Measurements from ENCODE around the gene TLN1.
A peak's percentile ranks its signal among the peaks of the same experiment; 100 is the strongest.

The TLN1 gene

DNA sequence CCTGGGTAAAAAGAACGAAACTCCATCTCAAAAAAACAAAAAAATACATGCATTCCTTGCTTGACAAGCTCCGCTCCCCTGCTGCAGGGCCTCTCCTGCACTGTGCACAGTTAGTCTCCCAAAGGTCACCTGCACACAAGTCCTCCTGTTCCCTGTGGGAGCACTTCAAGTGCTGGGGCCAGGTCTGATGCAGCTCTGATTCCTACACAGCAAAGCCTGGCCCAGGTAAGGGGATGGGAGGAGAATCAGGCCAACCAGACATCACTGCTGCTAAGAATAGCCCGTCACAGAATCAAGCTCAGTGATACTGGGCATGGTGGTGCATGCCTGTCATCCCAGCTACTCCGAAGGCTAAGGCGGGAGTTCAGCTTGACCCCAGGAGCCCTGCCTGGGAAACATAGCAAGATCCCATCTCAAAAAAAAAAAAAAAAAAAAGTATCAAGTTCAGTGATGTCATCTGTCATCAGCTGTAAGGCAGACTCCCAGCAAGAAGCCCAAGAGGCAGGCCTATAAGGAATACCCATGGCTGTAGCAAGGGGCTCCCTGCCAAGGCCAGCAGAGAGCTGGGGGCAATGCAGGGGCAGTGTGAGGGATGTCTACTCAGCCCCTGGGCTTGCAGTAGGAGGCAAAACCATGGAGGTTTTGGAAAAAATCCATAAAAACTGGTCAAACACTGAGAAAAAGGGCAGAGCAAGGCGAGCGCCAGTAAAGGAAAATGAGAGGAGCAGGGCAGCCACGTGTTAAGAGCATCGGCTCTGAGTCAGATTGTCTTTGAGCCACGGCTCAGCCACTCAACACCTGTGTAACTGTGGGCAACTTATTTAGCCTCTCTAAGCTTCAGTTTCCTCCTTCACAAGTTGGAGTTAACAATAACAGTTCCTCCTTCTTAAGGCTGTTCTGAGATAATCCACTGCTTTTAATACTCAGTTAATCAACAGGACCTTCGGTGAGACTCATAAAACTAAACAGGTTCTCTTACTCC lies 45.5 kb downstream of the TLN1 start:
- FAIRE-seq, result no peak

GRCh38 chr9:35685506-35685905 lies 46.5 kb downstream of the TLN1 start:
- FAIRE-seq (no peak), DNase-seq (ENCODE audit: low spot score) (no peak)

More for the DNA sequence above, 45.5 kb downstream of the TLN1 start:
- no peak for DNase-seq (ENCODE audit: low spot score)

GRCh38 chr9:35684921-35685320 lies 47.1 kb downstream of the TLN1 start:
- DNase-seq (ENCODE audit: low spot score) (no peak), FAIRE-seq (no peak)

- no peak for FAIRE-seq
- DNase-seq (ENCODE audit: low spot score), result no peak
These were observed 48.7 kb downstream of the TLN1 start for GRCh38 chr9:35683323-35683722.

- FAIRE-seq (no peak), DNase-seq (ENCODE audit: low spot score) (no peak)
These were observed 49.3 kb downstream of the TLN1 start for GRCh38 chr9:35682520-35683315.

DNA sequence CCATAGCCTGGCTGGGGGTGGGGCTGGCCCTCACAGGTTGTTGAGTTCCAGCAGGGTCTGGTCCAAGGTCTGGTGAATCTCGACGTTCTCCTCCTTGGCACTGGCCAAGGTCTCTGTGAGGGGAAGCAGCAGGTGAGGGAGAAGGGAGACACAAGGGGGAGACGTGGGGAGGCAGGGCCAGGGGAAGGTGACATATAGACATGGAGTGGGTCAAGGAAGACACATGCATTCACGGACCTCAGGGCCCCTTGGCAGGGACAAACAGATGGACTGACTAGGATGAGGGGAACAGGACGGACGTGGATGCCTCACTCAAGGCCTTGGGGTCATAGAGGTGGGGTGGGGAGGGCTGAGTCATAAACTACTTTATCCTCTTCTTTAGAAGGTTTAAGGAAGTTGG lies 49.9 kb downstream of the TLN1 start:
- peak; percentile 53 for FAIRE-seq
- no peak for DNase-seq (ENCODE audit: low spot score)

DNA sequence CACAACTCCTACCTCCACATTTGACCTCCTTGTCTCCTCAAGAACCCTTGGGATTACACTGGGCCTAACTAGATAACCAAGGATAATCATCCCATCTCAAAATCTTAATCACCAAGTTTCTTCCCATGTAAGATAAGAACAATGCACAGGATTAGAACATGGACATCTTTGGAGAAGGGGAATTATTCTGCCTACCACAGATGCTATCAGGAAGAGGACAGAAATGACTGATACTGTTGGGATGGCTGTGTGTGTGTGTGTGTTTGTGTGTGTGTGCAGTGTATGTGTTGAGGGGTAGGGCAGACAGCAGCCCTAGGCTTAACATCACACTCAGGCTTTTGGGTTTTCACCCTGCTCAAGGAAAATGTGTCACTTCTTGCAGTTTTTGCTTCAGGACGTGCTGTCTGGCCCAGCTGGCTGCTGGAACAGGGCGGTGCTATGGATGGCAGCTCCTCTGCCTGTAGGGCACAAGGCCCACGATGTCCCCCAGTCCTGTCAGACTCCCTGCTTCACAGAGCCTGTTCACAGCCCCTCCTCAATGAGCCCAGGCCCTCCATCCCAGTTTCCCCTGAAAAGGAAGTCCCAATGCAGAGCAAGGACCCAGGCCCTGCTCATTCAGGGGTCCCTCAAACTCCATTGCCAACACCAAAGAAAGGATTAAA lies 50.5 kb downstream of the TLN1 start:
- FAIRE-seq (peak; percentile 9), DNase-seq (ENCODE audit: low spot score) (no peak)

DNA sequence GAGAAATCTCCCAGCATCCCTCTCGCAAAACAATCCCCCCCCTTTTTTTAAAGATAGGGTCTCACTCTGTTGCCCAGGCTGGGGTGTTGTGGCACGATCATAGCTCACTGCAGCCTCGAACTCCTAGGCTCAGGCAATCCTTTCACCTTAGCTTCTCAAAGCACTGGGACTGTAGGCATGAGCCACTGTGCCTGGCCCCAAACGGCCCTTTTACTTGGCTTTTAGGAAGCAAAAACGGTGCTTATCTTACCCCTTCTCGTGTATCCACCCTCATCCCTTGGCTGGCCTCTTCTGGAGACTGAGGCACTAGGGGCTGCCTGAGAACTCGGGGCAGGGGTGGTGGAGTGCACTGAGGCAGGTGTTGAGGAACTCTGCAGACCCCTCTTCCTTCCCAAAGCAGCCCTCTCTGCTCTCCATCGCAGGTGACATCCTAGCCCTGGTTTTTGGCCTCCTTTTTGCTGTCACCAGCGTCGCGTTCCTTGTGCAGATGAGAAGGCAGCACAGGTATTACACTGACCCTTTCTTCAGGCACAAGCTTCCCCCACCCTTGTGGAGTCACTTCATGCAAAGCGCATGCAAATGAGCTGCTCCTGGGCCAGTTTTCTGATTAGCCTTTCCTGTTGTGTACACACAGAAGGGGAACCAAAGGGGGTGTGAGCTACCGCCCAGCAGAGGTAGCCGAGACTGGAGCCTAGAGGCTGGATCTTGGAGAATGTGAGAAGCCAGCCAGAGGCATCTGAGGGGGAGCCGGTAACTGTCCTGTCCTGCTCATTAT lies 51.5 kb downstream of the TLN1 start:
- FAIRE-seq (peak; percentile 68), DNase-seq (ENCODE audit: low spot score) (no peak)

- FAIRE-seq, result peak; percentile 73
- no peak for DNase-seq (ENCODE audit: low spot score)
These were observed 52.1 kb downstream of the TLN1 start for GRCh38 chr9:35679766-35680330.

DNA sequence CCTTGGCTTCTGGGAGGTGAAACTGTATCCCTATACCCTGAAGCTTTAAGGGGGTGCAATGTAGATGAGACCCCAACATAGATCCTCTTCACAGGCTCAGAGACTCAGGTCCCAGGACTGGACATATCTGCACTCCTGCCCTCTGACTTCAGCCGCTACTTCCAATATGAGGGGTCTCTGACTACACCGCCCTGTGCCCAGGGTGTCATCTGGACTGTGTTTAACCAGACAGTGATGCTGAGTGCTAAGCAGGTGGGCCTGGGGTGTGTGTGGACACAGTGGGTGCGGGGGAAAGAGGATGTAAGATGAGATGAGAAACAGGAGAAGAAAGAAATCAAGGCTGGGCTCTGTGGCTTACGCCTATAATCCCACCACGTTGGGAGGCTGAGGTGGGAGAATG lies 52.9 kb downstream of the TLN1 start:
- FAIRE-seq (no peak), DNase-seq (ENCODE audit: low spot score) (no peak)

- FAIRE-seq, result no peak
- DNase-seq (ENCODE audit: low spot score), result no peak
These were observed 56.1 kb downstream of the TLN1 start for GRCh38 chr9:35675732-35676392.

DNA sequence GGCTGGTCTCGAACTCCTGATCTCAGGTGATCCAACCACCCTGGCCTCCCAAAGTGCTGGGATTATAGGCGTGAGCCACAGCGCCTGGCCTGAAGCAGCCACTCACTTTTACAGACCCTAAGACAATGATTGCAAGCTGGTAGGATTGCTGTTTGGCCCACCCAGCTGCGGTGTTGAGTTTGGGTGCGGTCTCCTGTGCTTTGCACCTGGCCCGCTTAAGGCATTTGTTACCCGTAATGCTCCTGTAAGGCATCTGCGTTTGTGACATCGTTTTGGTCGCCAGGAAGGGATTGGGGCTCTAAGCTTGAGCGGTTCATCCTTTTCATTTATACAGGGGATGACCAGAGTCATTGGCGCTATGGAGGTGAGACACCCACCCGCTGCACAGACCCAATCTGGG lies 56.8 kb downstream of the TLN1 start:
- FAIRE-seq, result no peak
- no peak for DNase-seq (ENCODE audit: low spot score)

GRCh38 chr9:35674025-35674361 lies 58.0 kb downstream of the TLN1 start:
- no peak for DNase-seq (ENCODE audit: low spot score)
- FAIRE-seq, result no peak

DNA sequence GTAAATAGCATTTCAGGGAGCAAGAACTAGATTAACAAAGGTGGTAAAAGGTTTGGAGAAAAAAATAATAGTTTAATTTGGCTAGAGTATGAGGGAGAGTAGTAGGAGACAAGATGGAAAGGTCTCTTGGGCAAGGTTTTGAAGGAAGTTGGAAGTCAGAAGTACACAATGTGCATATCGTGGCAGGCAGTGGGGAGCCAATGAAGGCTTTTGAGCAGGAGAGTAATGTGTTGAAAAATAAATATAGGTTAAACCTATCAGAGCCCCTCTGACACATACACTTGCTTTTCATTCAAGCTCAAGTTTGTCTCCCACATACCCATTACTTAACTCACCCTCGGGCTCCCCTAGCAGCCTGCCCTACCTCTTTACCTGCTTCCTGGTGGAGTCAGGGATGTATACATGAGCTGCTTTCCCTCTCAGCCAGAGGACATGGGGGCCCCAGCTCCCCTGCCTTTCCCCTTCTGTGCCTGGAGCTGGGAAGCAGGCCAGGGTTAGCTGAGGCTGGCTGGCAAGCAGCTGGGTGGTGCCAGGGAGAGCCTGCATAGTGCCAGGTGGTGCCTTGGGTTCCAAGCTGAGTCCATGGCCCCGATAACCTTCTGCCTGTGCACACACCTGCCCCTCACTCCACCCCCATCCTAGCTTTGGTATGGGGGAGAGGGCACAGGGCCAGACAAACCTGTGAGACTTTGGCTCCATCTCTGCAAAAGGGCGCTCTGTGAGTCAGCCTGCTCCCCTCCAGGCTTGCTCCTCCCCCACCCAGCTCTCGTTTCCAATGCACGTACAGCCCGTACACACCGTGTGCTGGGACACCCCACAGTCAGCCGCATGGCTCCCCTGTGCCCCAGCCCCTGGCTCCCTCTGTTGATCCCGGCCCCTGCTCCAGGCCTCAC lies 58.6 kb downstream of the TLN1 start, which contains the start of gene CA9:
Gene CA9 (plus strand): TSS at position 797 of the 893 bp plus-strand sequence. CDS start 32 bp downstream, at position 829.
- peak; percentile 44 for DNase-seq (ENCODE audit: low spot score)
- FAIRE-seq, result no peak

DNA sequence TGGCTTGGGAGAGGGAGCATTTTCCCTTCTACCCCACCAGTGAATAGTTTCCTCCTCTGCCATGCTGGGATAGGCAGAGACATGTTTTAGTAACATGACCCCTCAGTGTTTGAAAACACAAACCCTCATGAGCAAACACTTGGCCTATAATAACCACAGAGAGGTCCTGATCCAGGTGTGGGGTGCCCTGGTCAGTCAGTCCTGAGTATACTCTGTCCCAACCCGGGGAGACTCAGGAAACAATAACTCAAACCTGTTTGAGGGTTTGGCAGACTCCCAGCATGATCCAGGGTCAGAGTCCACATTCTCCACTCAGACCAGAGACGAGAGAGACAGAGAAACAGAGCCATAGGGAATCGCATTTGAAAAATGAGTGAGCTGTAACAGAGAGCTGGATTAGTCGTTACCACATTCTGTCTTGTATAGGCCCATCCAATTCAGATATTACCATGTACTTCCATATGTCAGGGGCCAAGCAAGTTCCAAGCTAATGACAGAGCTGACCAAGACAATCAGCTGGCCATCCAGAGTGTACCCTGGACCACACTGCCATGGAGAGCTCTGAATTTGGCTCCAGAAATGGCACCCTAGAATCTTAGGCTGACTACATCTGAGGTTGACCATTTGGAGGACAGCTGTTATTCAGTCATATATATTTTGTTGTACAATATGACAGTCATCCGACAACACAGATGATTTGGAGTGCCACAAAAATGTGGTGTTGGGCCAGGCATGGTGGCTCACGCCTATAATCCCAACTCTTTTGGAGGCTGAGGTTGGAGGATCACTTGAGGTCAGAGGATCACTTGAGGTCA lies 62.5 kb downstream of the TLN1 start:
- DNase-seq (ENCODE audit: low spot score), result no peak
- FAIRE-seq, result no peak

- no peak for FAIRE-seq
- no peak for DNase-seq (ENCODE audit: low spot score)
These were observed 64.1 kb downstream of the TLN1 start for GRCh38 chr9:35667939-35668338.

DNA sequence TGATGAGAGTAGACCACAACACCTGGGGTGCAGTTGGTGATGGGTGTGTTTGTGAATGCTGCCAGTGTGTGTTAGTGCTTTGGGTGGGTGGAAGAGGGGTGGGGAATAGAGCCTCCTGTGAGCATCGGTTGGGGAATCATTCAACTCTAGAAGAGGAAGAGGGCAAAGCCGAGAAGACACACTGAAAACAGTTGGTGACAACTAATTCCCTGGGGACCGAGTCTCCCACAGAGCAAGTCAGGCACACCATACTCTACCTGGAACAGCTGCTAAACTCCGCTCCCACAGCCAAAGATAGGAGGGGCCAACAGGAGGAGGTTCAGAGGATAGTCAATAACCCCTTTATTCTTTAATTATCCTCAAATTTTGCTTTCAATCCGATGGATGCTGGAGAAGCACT lies 65.4 kb downstream of the TLN1 start:
- DNase-seq (ENCODE audit: low spot score) (no peak), FAIRE-seq (no peak)

DNA sequence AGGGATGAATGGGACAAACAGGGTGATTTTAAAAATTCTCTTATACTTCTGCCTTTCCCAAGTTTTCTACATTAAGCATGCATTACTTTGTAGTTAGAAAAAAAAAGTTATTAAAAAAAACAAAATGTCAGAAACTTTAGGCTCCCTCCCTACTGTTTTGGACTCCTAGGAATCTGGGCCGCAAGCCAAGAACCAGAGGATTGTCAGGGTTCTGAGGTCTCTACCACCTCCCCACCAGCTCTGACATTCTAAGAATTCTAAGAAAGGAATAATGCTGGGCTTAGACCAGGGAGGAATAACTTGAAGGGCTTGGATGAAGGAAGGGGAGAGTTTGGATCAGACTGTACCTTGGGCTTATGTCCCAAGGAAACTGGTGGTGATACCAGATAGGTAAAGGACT lies 66.0 kb downstream of the TLN1 start:
- DNase-seq (ENCODE audit: low spot score), result no peak
- no peak for FAIRE-seq
